ENCODE data around the gene MYH6.

DNA sequence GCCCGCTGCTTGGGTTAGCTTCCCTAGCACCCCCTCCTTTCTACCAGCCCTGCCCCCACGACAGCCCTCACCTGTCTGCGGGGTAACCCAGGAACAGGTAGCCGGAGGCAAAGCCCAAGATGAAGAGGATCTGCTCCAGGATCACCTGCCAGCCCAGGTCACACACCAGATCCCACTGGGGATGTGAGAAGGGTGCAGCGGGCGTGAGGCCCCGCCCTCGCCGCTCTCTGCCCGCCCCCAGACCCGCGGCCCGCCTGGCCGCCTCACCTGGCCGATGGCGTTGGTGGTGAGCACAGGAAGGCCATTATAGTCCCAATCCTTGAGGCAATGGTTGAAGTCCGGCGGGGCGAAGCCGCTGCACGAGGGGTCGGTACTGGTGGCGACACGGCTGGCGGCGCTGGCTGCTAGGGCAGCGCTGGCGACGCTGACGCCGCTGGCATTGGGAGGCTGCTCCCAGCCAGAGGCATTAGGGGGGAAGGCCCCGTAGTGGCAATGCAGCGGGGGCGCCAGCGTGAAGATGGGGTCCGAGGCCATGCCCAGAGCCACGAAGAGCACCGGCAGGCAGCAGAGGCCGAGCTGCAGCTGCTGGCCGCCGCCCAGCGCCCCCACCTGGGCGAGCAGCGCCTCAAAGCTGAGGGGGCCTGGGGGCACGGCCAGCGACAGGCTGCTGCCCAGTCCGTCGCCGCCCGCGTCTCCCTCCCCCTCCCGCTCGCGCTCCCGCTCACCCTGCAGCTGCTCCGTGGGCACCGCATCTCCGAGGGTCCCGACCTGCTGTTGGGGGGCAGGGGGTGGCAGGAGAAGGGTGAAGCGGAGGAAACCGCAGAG is 56.2 kb downstream of the MYH6 start:
- no peak for TF ChIP-seq POLR2A (IDR thresholded peaks at IDR 0.05; ENCODE audit: low read depth, low read length)
- no peak for TF ChIP-seq JUN (IDR thresholded peaks at IDR 0.05; ENCODE audit: borderline replicate concordance, insufficient read depth, insufficient read length, low read depth)
- peak in 1 of 2 donors; percentile 8 for TF ChIP-seq CTCF (IDR thresholded peaks at IDR 0.05; ENCODE audit: extremely low read depth in 1 of 2, insufficient read depth in 1 of 2, low read depth in 1 of 2, low read length in 2 of 2)
- TF ChIP-seq FOS (IDR thresholded peaks at IDR 0.05; ENCODE audit: borderline replicate concordance, insufficient read depth, low read length), result no peak

Measured in endothelial cell of umbilical vein (primary cell).